Measurements from ENCODE around the gene PTF1A.
"Not testable (repeated sequence)": the region's sequence is repeated elsewhere in the genome, so short reads cannot be mapped to it uniquely, and the experiment has no call there.

PTF1A gene

GRCh38 chr10:23205972-23206642 is 14.0 kb downstream of the PTF1A start:
- no peak for DNase-seq

- DNase-seq: no peak
Observed at GRCh38 chr10:23217471-23217870, 25.4 kb downstream of the PTF1A start.

- no peak for DNase-seq
Observed at GRCh38 chr10:23230582-23230981, 38.5 kb downstream of the PTF1A start.

- no peak for DNase-seq
Observed at GRCh38 chr10:23238015-23238414, 45.9 kb downstream of the PTF1A start.

- not testable (repeated sequence) for DNase-seq
Observed at GRCh38 chr10:23241779-23242178, 49.7 kb downstream of the PTF1A start.
